GM15510 (cell line): Measurements from ENCODE around the gene PPP2R5A.

Source experiments
- POLR2A ChIP-seq: IDR thresholded peaks from 3 replicates; pipeline ENCODE4 v1.6.1; 2011; ENCODE audit warnings: borderline replicate concordance; ENCODE audit not compliant: insufficient read length; ENCODE audit errors: extremely low read depth

Gene PPP2R5A

GRCh38 chr1:212257157-212257556 is 28.1 kb upstream of the PPP2R5A start:
- TF ChIP-seq POLR2A, result no peak

- no peak for TF ChIP-seq POLR2A
These were observed 25.3 kb upstream of the PPP2R5A start for GRCh38 chr1:212259693-212260480.

GRCh38 chr1:212260557-212261355 is 24.5 kb upstream of the PPP2R5A start:
- no peak for TF ChIP-seq POLR2A

GRCh38 chr1:212261361-212261929 is 23.8 kb upstream of the PPP2R5A start:
- TF ChIP-seq POLR2A, result no peak

GRCh38 chr1:212267017-212267416 is 18.2 kb upstream of the PPP2R5A start:
- no peak for TF ChIP-seq POLR2A

- no peak for TF ChIP-seq POLR2A
These were observed 17.8 kb upstream of the PPP2R5A start for GRCh38 chr1:212267460-212267859.

- TF ChIP-seq POLR2A, result no peak
These were observed 15.9 kb upstream of the PPP2R5A start for GRCh38 chr1:212269306-212269705.

- TF ChIP-seq POLR2A, result no peak
These were observed 14.6 kb upstream of the PPP2R5A start for GRCh38 chr1:212270564-212270963.

GRCh38 chr1:212271234-212271633 is 14.0 kb upstream of the PPP2R5A start:
- no peak for TF ChIP-seq POLR2A

- no peak for TF ChIP-seq POLR2A
These were observed 13.3 kb upstream of the PPP2R5A start for GRCh38 chr1:212271823-212272485.

- TF ChIP-seq POLR2A, result no peak
These were observed 3.6 kb upstream of the PPP2R5A start for GRCh38 chr1:212281590-212281989.

GRCh38 chr1:212283741-212284140 is 1.5 kb upstream of the PPP2R5A start:
- TF ChIP-seq POLR2A, result no peak

- no peak for TF ChIP-seq POLR2A
These were observed 872 bp upstream of the PPP2R5A start for GRCh38 chr1:212284332-212284743.

- peak; percentile 67 for TF ChIP-seq POLR2A
These were observed 710 bp downstream of the PPP2R5A start for GRCh38 chr1:212285685-212286555.
